ENCODE results near the gene TMTC2. TPM values are rescaled to one million over a fixed set of nuclear protein-coding genes. Genes with fewer than 3 reads are reported as not detected.
"Not testable (repeated sequence)": the region's sequence is repeated elsewhere in the genome, so short reads cannot be mapped to it uniquely, and the experiment has no call there.

The TMTC2 gene
- total RNA-seq, 1 donor from 2014 or later, result 8.8 TPM

DNA sequence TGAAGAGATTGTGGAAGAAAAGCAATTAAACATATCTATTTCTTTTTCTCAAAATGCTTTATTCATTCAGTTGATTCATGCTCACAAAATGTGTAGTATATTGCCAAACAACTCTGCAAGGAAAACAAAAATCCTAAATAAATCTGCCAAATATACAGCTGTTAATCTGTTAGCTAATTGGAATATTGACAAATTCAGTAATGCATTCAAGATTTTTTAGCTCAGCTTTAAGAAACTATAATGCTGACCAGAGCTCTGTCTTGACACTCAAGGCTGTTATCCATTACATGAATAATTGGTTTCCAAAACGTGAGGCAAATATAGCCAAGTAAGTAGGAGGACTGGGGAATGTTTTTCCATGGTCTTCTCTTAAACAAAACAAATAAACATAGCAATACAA is 146.8 kb downstream of the TMTC2 start:
- DNase-seq (ENCODE audit: extremely low read depth, low read depth, low spot score), result no peak

DNA sequence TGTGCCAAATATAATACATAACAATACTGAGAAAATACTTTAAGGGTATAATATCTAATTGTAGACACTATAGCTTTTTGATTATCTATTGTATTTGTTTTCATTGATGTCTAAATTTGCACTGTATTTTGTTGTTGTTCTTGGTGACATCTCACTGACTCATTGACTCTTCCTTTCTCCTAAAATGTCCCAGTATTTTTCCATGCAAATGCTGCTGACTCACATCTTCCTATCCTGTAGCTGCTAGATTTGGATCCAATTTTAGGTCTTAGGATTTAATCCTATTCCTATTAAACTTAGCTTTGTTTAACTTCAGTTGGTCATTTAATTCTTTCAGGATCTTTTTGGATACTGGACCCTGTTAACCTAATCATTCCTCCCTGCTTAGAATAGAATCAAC is 148.5 kb downstream of the TMTC2 start:
- no peak for DNase-seq (ENCODE audit: extremely low read depth, low read depth, low spot score)

- DNase-seq (ENCODE audit: extremely low read depth, low read depth, low spot score), result no peak
Observed at GRCh38 chr12:82838131-82838551, 151.4 kb downstream of the TMTC2 start.

DNA sequence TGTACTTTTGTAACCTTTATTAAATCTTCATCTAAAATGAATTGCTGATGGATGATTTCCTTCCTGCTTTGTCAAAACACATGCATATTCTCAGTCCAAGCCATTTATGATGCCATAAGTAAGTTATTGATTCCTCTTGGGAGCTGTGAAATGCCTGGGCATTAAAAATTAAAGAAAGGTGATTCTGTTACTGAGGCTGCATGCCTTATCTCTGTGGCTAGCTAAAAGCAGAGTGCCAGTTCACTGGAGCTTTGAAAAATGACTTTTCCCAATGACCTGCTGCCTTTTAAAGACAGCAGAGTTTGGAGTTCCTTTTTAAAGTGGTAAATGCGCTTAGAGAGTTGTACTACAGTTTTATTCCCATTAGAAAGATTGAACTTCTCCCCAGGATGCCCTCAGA is 152.1 kb downstream of the TMTC2 start:
- DNase-seq (ENCODE audit: extremely low read depth, low read depth, low spot score), result no peak

DNA sequence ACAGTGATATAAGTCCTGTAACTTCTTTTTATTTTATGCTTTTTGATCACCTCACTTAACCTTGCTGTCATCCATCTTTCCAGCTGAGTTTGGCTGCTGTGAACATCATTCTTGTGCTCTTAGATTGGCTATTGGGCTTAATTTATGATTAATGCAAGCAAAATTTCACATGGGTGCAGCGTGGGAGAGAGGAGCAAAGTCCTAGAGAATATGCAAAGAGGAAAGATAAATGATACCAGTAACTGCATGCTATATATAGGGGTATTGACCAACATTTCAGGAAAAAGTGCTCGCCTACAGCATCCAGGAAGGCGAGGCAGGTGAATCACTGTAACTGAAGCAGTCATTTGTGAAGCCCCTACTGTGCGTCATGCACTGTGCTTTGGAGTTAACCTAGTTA is 153.1 kb downstream of the TMTC2 start:
- DNase-seq (ENCODE audit: extremely low read depth, low read depth, low spot score), result no peak

DNA sequence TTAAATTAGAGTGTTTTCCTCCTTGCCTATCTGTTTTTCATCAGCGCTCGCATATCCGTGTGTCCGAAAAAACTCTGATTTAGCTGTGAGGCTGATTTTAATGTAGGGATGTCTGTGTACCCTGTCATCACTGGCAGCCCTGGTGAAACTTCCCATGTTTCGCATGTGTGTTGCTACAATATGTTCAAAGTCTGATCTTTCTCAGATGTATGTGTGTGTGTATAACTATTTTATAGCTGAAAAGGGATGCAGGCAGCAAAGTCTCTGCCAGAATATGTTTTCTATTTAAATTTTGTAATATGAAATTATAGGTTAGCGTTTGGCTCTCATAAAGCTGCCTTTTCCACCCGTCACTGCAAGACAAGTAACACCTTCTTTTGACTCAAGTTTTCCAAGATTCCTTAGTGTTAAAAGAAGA is 154.8 kb downstream of the TMTC2 start:
- no peak for DNase-seq (ENCODE audit: extremely low read depth, low read depth, low spot score)

- DNase-seq (ENCODE audit: extremely low read depth, low read depth, low spot score), result no peak
Observed at GRCh38 chr12:82842480-82842879, 155.8 kb downstream of the TMTC2 start.

GRCh38 chr12:82845076-82845475 is 158.4 kb downstream of the TMTC2 start:
- not testable (repeated sequence) for DNase-seq (ENCODE audit: extremely low read depth, low read depth, low spot score)

- DNase-seq (ENCODE audit: extremely low read depth, low read depth, low spot score), result no peak
Observed at GRCh38 chr12:82848845-82849244, 162.1 kb downstream of the TMTC2 start.

- DNase-seq (ENCODE audit: extremely low read depth, low read depth, low spot score), result no peak
Observed at GRCh38 chr12:82852529-82852928, 165.8 kb downstream of the TMTC2 start.

GRCh38 chr12:82855872-82856271 is 169.2 kb downstream of the TMTC2 start:
- DNase-seq (ENCODE audit: extremely low read depth, low read depth, low spot score), result no peak

DNA sequence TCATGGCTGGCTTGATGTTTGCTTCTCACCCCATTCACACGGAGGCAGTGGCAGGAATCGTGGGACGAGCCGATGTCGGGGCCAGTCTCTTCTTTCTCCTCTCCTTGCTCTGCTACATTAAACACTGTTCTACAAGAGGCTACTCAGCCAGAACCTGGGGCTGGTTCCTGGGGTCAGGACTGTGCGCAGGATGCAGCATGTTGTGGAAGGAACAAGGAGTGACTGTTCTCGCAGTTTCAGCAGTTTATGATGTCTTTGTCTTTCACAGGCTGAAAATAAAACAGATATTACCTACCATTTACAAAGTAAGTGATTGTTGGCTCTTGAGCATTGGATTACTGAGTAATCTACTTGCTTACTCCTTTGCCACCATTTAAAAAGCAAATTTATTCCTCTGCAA is 170.6 kb downstream of the TMTC2 start:
- DNase-seq (ENCODE audit: extremely low read depth, low read depth, low spot score), result no peak

GRCh38 chr12:82857911-82858533 is 171.3 kb downstream of the TMTC2 start:
- no peak for DNase-seq (ENCODE audit: extremely low read depth, low read depth, low spot score)

DNA sequence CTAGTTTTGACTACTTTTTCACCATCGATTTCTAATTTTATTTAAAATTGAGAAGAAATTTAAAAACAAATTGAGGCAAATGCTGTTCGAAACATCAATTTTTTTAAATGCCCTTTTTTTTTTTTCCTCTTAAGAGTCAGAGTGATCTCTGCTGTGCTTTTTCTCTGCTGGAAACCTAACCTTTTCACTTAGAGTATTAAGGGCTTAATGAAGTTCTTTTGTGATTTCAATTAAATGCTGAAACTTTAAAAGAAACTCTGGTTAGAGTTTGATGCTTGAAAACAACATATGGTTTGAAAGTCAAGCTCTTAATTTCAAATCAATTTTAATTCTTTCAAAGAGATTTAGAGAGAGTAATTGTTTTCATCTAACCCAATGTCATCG is 171.8 kb downstream of the TMTC2 start:
- DNase-seq (ENCODE audit: extremely low read depth, low read depth, low spot score), result no peak

DNA sequence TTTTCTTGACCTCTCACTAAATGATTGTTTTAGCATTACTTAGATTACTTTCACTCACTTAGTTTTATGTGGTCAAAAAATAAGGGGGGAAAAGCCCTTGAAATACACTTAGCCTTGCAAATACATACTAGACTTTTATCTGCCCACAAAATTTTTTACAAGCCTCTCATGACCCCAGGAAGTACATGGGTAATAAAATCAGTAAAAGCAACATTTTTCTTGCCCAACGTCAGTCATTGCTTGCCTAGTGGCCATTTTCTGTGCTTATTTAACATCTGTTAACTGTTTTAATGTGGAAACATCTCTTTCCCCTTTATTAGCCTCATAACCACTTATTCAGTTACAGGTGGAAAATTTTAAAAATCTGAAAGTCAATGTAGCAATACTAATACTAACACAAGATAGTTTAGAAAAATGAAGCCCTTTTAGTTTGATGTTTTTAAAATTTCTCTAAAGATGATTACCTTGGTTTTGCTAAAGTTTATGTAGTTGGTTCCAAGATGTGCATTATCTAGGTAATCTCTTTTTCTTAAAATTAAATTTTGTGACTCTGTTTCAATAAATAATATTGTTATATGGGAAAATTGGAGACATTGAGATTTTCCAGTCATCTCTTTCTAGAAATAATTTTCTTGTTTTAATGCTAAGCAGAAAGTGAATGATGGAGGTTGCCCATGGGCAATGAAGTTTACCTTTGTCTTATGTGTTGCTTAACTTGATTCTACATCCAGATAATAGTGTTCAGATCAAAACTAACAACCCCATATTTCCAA is 175.5 kb downstream of the TMTC2 start:
- no peak for DNase-seq (ENCODE audit: extremely low read depth, low read depth, low spot score)

GRCh38 chr12:82862876-82863649 is 176.4 kb downstream of the TMTC2 start:
- no peak for DNase-seq (ENCODE audit: extremely low read depth, low read depth, low spot score)

GRCh38 chr12:82866227-82866775 is 179.6 kb downstream of the TMTC2 start:
- no peak for DNase-seq (ENCODE audit: extremely low read depth, low read depth, low spot score)

GRCh38 chr12:82866946-82867345 is 180.2 kb downstream of the TMTC2 start:
- DNase-seq (ENCODE audit: extremely low read depth, low read depth, low spot score), result no peak

GRCh38 chr12:82867762-82868500 is 181.2 kb downstream of the TMTC2 start:
- no peak for DNase-seq (ENCODE audit: extremely low read depth, low read depth, low spot score)

- DNase-seq (ENCODE audit: extremely low read depth, low read depth, low spot score), result no peak
Observed at GRCh38 chr12:82870771-82871377, 184.2 kb downstream of the TMTC2 start.
